NCI-H2107 treated with DMSO at 0.1 percent for 48 hours (cell line): ENCODE measurements around the gene MLXIP.

Source experiments
- DNase-seq: peaks from one replicate; lab custom pipeline; 2025; ENCODE audit not compliant: unreplicated experiment; lab: John Stamatoyannopoulos, UW

MLXIP gene

GRCh38 chr12:122124370-122124769 lies 45.8 kb downstream of the MLXIP start:
- DNase-seq: no peak

GRCh38 chr12:122125452-122126341 lies 47.1 kb downstream of the MLXIP start:
- DNase-seq: no peak

- DNase-seq: no peak
Measured at GRCh38 chr12:122126342-122126635, 47.7 kb downstream of the MLXIP start.

GRCh38 chr12:122126713-122127597 lies 48.4 kb downstream of the MLXIP start:
- no peak for DNase-seq

- no peak for DNase-seq
Measured at GRCh38 chr12:122127839-122128238, 49.3 kb downstream of the MLXIP start.

GRCh38 chr12:122128481-122128880 lies 49.9 kb downstream of the MLXIP start:
- DNase-seq: no peak

- DNase-seq: no peak
Measured at GRCh38 chr12:122129131-122129530, 50.6 kb downstream of the MLXIP start.

- no peak for DNase-seq
Measured at GRCh38 chr12:122130150-122130549, 51.6 kb downstream of the MLXIP start.

- no peak for DNase-seq
Measured at GRCh38 chr12:122133192-122133950, 54.8 kb downstream of the MLXIP start.

GRCh38 chr12:122135437-122136031 lies 57.0 kb downstream of the MLXIP start:
- no peak for DNase-seq

GRCh38 chr12:122137229-122137628 lies 58.7 kb downstream of the MLXIP start:
- DNase-seq: no peak

GRCh38 chr12:122137681-122138080 lies 59.1 kb downstream of the MLXIP start:
- DNase-seq: peak; percentile 62

- no peak for DNase-seq
Measured at GRCh38 chr12:122138181-122138580, 59.6 kb downstream of the MLXIP start.

- DNase-seq: no peak
Measured at GRCh38 chr12:122138616-122139015, 60.1 kb downstream of the MLXIP start.

- no peak for DNase-seq
Measured at GRCh38 chr12:122139266-122139665, 60.7 kb downstream of the MLXIP start.

- DNase-seq: no peak
Measured at GRCh38 chr12:122139941-122140340, 61.4 kb downstream of the MLXIP start.

GRCh38 chr12:122140467-122141257 lies 62.1 kb downstream of the MLXIP start:
- no peak for DNase-seq

- no peak for DNase-seq
Measured at GRCh38 chr12:122141911-122142725, 63.6 kb downstream of the MLXIP start.

GRCh38 chr12:122142857-122143256 lies 64.3 kb downstream of the MLXIP start:
- DNase-seq: no peak
